Left ventricle myocardium inferior (tissue), 1 donor: ENCODE measurements around the gene MAML3. TPM values are rescaled to one million over a fixed set of nuclear protein-coding genes. Genes with fewer than 3 reads are reported as not detected.

Experiments
- DNase-seq: peaks from one replicate; pipeline ENCODE4 v3.0.0-alpha.2; 2020
- H3K27ac ChIP-seq: fragments of 200-600 bp; replicated peaks from 2 replicates; pipeline ENCODE4 v1.8.0; 2021
- H3K27me3 ChIP-seq: fragments of 200-600 bp; 2 replicates; pipeline ENCODE4 v1.8.0; 2021; ENCODE audit warnings: low read depth
- H3K36me3 ChIP-seq: fragments of 200-600 bp; 2 replicates; pipeline ENCODE4 v1.8.0; 2021
- H3K4me1 ChIP-seq: fragments of 200-600 bp; 2 replicates; pipeline ENCODE4 v1.8.0; 2021
- H3K4me3 ChIP-seq: fragments of 200-600 bp; 2 replicates; pipeline ENCODE4 v1.8.0; 2021; ENCODE audit warnings: mild to moderate bottlenecking, moderate library complexity
- H3K9me3 ChIP-seq: fragments of 200-600 bp; replicated peaks from 2 replicates; pipeline ENCODE4 v1.8.0; 2021
- CTCF ChIP-seq: fragments of 200-600 bp; IDR thresholded peaks from 2 replicates; pipeline ENCODE4 v1.8.0; 2021; ENCODE audit warnings: antibody characterized with exemption, mild to moderate bottlenecking, borderline replicate concordance
- intact Hi-C: fragments of 100-400 bp; cut with micrococcal nuclease; formaldehyde crosslinking; loops from one replicate; pipeline ENCODE4 v1.11.0; 2022
- total RNA-seq: library from RNA; stranded (reverse); fragmentation: NEBNext Ultra II Directional; extraction: Animal tissue kit (Norgen Biotek cat#: 25700); gene quantifications from one replicate; pipeline ENCODE4 v1.2.1, GENCODE V29; 2021
- donor health status: DM: no; HTN: yes; CAD: no; lungs with severe emphysema.

Gene MAML3
- total RNA-seq, 1 donor from 2014 or later = 2.6 TPM

GRCh38 chr4:139889901-139890300 lies 264.1 kb downstream of the MAML3 start:
- TF ChIP-seq CTCF = no peak
- H3K4me3 ChIP-seq = no peak overlapping the region
- no peaks in the 10 kb centered on the region for H3K36me3 ChIP-seq
- H3K27me3 ChIP-seq = no peaks in the 10 kb centered on the region
- H3K9me3 ChIP-seq = no peaks in the 10 kb centered on the region
- no peak overlapping the region for H3K27ac ChIP-seq
- H3K4me1 ChIP-seq = peaks cover 10% of the 10 kb centered on the region
- intact Hi-C loops = no loop called here
- DNase-seq = no peak

GRCh38 chr4:139889264-139889663 lies 264.7 kb downstream of the MAML3 start:
- H3K27me3 ChIP-seq = no peaks in the 10 kb centered on the region
- peaks cover 10% of the 10 kb centered on the region for H3K4me1 ChIP-seq
- no peak overlapping the region for H3K27ac ChIP-seq
- no peak for TF ChIP-seq CTCF
- no peaks in the 10 kb centered on the region for H3K9me3 ChIP-seq
- DNase-seq = no peak
- intact Hi-C loops = no loop called here
- H3K36me3 ChIP-seq = no peaks in the 10 kb centered on the region
- H3K4me3 ChIP-seq = no peak overlapping the region

- intact Hi-C loops = no loop called here
- TF ChIP-seq CTCF = no peak
- no peak overlapping the region for H3K4me3 ChIP-seq
- no peak overlapping the region for H3K27ac ChIP-seq
- H3K9me3 ChIP-seq = peaks cover 6% of the 10 kb centered on the region
- H3K27me3 ChIP-seq = no peaks in the 10 kb centered on the region
- H3K4me1 ChIP-seq = peaks cover 10% of the 10 kb centered on the region
- no peak for DNase-seq
- no peaks in the 10 kb centered on the region for H3K36me3 ChIP-seq
Observed at GRCh38 chr4:139887962-139888735, 265.8 kb downstream of the MAML3 start.

DNA sequence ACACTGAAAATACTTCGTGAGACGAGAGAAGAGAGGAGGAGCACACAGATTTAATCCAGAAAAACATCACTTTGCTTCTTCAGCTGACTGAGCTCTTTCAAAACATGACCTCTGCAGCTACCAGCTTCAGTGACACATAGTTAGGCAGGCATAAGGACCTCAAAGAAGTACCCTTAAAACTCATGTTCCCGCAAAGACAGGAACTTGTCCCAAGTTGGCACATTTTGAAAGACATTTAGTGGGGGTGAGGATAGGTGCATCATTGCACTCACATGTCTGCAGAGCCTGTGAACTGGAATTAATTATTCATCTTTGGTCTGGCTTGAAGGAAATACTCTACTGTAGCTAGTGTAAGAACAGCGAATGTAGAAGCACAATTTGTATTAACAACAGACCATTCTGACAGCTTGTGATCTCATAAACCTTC lies 266.6 kb downstream of the MAML3 start:
- peaks cover 10% of the 10 kb centered on the region for H3K4me1 ChIP-seq
- H3K36me3 ChIP-seq = no peaks in the 10 kb centered on the region
- DNase-seq = no peak
- no peak for TF ChIP-seq CTCF
- H3K9me3 ChIP-seq = peaks cover 10% of the 10 kb centered on the region
- H3K27ac ChIP-seq = peak overlapping the region; percentile 38
- intact Hi-C loops = no loop called here
- H3K4me3 ChIP-seq = peak overlapping the region; percentile 48
- H3K27me3 ChIP-seq = no peaks in the 10 kb centered on the region

- Histone ChIP-seq H3K4me3 (peak overlapping the region; percentile 48), H3K36me3 (no peaks in the 10 kb centered on the region), H3K9me3 (peaks cover 10% of the 10 kb centered on the region), H3K4me1 (peaks cover 10% of the 10 kb centered on the region), H3K27ac (peak overlapping the region; percentile 38), H3K27me3 (no peaks in the 10 kb centered on the region)
- intact Hi-C loops = no loop called here
- DNase-seq = no peak
- TF ChIP-seq CTCF = no peak
Observed at GRCh38 chr4:139886798-139887197, 267.2 kb downstream of the MAML3 start.
